Bronchial epithelial cell (primary cell): ENCODE data around the gene CRNKL1. TPM values are rescaled to one million over a fixed set of nuclear protein-coding genes. Genes with fewer than 3 reads are reported as not detected.
A peak's percentile ranks its signal among the peaks of the same experiment; 100 is the strongest.

ENCODE experiments used
- DNase-seq: peaks from one replicate; pipeline ENCODE4 v3.0.0-alpha.2; 2010; ENCODE audit warnings: low read depth
- FAIRE-seq: peaks from 2 replicates; lab custom pipeline; 2011; peaks lifted over from hg19 to GRCh38; lab: Jason Lieb, UNC
- H3K27me3 ChIP-seq: 2 replicates; pipeline ENCODE4 v1.5.1; 2011; ENCODE audit warnings: low read length; ENCODE audit not compliant: control insufficient read depth, insufficient read depth
- H3K36me3 ChIP-seq: 2 replicates; pipeline ENCODE4 v1.5.1; 2011; ENCODE audit warnings: low read length; ENCODE audit not compliant: control insufficient read depth, insufficient read depth
- H3K4me3 ChIP-seq: 2 replicates; pipeline ENCODE4 v1.5.1; 2011; ENCODE audit warnings: mild to moderate bottlenecking, low read depth, low read length, control low read depth
- total RNA-seq: library from RNA; depleted of rRNA; stranded (reverse); fragments of >200 nt; gene quantifications from 2 replicates; pipeline ENCODE4 v1.2.1, GENCODE V29; 2014
- TF ChIP-seq, protein P1 (sequence below): IDR thresholded peaks from 2 replicates; pipeline ENCODE4 v1.5.1; 2011; ENCODE audit warnings: mild to moderate bottlenecking, moderate library complexity, low read length, control low read depth, inconsistent platforms; ENCODE audit not compliant: insufficient read depth, severe bottlenecking

The CRNKL1 gene
- total RNA-seq, 1 donor from 2014 or later, result 14.0 TPM

DNA sequence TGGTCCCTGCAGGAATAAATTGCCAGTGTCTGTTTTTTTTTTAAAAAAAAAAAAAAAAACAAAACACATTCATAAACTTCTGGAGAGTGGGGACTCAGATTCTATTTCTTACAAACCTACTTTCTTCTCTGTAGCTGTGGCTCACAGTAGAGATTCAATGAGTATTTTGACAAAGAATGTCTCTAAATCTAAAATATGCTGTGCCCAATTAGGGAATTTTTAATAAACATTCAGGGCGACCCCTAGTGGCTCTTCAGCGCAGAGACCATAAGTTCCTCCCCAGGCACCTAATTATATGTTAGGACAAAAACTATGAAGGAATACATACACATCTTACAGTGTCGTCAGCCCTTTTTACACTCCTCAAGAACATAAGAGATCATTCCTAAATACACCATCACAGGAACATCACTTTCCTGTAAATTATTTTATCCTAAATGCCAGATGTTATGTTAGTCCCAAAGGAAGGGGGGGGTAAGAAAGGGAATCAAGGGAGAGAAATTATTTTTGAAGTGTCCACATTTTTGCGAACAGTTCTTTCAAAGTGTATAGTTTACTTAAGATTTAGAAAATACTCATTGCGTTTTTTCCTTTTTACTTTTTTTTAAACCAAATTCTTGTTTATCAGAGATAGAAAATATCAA, 56.9 kb downstream of the CRNKL1 start:
- FAIRE-seq (no peak), DNase-seq (peak; percentile 47)
- Histone ChIP-seq H3K36me3 (peaks cover 32% of the 10 kb centered on the region), H3K27me3 (no peaks in the 10 kb centered on the region), H3K4me3 (no peak overlapping the region)
- TF ChIP-seq, protein P1, sequence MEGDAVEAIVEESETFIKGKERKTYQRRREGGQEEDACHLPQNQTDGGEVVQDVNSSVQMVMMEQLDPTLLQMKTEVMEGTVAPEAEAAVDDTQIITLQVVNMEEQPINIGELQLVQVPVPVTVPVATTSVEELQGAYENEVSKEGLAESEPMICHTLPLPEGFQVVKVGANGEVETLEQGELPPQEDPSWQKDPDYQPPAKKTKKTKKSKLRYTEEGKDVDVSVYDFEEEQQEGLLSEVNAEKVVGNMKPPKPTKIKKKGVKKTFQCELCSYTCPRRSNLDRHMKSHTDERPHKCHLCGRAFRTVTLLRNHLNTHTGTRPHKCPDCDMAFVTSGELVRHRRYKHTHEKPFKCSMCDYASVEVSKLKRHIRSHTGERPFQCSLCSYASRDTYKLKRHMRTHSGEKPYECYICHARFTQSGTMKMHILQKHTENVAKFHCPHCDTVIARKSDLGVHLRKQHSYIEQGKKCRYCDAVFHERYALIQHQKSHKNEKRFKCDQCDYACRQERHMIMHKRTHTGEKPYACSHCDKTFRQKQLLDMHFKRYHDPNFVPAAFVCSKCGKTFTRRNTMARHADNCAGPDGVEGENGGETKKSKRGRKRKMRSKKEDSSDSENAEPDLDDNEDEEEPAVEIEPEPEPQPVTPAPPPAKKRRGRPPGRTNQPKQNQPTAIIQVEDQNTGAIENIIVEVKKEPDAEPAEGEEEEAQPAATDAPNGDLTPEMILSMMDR, result peak; percentile 60

DNA sequence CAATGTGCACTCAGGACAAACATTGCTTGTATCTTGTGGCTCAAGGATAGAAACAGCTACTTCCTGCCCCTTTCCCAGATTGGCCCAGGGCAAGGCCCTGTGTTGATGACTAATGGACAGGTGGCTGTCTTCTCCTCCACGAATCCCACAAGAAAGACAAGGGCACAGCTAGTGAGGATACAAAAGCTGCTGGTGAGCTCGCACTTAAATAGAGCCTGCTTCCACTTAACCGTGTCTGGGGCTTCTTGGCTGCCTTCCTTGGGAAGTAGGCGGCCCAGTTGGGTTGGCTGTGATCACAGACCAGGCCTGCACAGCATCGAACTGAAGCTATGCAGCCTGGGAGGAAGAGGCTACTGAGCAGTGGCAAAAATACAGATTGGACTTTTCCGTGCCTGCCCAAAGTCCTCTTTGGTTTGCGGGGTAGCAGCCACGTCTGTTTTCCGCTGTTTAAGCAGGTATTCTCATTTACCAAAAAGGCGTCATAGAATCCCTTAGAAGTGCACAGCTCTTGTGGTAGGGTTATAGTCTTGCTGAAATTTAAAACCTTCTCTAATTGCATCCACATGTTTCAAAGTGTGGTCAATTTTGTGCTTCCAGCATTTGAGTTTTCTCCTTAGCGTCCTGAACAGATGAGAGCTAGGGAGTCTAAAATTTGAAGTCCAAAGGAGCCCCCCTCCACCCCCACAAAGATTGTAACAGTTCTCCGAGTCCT, 58.2 kb downstream of the CRNKL1 start:
- FAIRE-seq, result no peak
- peaks cover 34% of the 10 kb centered on the region for H3K36me3 ChIP-seq
- peak; percentile 90 for DNase-seq
- TF ChIP-seq, protein P1, result no peak
- H3K27me3 ChIP-seq, result no peaks in the 10 kb centered on the region
- H3K4me3 ChIP-seq, result no peak overlapping the region

DNA sequence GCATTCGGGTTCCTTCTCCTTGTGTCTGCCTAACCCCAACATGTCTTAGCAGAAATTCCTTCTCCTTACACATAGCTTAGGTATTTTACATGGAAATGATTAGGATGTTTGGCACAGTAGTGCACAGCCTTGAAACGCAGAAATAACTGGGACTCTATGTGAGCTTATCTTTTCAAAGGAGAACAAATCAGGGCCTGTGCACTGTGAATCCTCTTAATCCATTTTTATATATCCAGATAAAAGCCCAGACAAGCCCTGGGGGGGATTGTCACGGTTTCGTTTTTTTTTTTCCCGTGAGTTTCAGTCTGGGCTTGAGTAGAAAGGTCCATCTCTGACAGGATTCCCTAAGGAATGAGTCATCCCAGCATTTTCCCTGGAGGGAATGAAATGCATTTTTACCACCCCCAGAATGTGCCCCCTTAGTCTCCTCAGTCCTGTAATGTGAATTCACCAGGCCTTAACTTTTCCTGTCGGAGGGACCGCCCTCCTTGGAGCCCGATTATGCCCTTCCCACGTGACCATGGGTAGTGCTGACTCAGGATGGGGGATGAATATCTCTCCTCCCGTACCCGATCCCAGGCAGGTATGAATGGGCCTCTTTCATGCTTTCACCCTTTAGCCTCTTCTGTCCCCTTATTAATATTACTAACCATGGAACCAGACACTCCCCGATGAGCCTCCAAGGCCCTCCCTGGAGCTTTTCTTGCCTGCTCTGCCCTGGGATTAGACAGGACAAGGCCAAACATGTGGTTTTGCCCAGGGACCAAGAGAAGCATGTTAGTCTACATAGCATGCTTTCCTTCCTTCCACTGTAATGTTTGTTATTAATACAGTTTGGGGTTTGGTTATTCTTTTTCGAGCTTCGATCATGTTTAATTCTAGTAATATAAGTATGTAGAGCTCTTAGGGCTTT, 59.0 kb downstream of the CRNKL1 start:
- FAIRE-seq, result no peak
- DNase-seq, result peak; percentile 96
- TF ChIP-seq, protein P1, result no peak
- H3K36me3 ChIP-seq, result peaks cover 27% of the 10 kb centered on the region
- no peaks in the 10 kb centered on the region for H3K27me3 ChIP-seq
- no peak overlapping the region for H3K4me3 ChIP-seq

DNA sequence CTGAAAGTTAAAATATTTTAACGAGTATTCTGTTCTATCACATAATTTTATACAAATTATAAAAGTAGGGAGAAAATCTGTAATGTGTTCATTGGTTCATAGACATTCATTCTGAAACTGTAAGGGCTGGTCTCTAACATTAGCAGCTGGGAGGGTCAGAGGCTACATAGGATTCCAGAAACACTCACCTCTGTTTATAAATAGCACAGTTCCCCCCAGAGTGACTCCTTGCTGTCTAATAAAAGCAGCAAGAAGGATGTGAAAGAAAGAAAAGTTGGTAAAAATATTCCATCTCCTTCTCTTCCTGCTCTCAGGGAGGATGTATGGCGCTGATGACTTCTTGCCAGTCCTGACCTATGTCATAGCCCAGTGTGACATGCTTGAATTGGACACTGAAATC, 60.4 kb downstream of the CRNKL1 start:
- peaks cover 22% of the 10 kb centered on the region for H3K36me3 ChIP-seq
- no peak for FAIRE-seq

DNA sequence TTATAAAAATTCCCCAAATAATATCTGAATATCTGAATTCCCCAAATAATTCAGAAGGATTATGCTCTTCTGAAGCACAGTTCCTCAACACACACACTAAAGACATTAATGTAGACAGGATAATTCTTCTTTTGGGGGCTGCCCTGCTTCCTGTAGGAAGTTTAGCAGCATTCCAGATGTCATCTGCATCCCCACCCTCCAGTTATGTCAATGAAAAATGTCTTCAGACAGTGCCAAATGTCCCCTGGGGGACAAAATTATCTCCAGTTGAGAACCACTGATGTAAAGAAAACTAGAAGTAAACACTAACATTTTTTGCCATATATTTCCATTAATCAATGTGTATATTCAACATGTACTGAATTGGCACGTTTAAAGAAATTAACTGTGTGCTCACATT, 61.0 kb downstream of the CRNKL1 start:
- Histone ChIP-seq H3K4me3 (no peak overlapping the region), H3K36me3 (peaks cover 18% of the 10 kb centered on the region)

More for the DNA sequence above, 60.4 kb downstream of the CRNKL1 start:
- H3K4me3 ChIP-seq, result no peak overlapping the region
- DNase-seq, result peak; percentile 18
- no peaks in the 10 kb centered on the region for H3K27me3 ChIP-seq
- TF ChIP-seq, protein P1, result no peak

More for the DNA sequence above, 61.0 kb downstream of the CRNKL1 start:
- TF ChIP-seq, protein P1, result no peak
- H3K27me3 ChIP-seq, result no peaks in the 10 kb centered on the region
- DNase-seq (no peak), FAIRE-seq (no peak)
